ENCODE data around the gene ZFAND3.
"Not testable (repeated sequence)": the region's sequence is repeated elsewhere in the genome, so short reads cannot be mapped to it uniquely, and the experiment has no call there.

ZFAND3 gene

GRCh38 chr6:37992749-37993148 is 173.2 kb downstream of the ZFAND3 start:
- H3K4me3 ChIP-seq (ENCODE audit: low read depth, low read length), result no peak overlapping the region
- TF ChIP-seq, protein P1, sequence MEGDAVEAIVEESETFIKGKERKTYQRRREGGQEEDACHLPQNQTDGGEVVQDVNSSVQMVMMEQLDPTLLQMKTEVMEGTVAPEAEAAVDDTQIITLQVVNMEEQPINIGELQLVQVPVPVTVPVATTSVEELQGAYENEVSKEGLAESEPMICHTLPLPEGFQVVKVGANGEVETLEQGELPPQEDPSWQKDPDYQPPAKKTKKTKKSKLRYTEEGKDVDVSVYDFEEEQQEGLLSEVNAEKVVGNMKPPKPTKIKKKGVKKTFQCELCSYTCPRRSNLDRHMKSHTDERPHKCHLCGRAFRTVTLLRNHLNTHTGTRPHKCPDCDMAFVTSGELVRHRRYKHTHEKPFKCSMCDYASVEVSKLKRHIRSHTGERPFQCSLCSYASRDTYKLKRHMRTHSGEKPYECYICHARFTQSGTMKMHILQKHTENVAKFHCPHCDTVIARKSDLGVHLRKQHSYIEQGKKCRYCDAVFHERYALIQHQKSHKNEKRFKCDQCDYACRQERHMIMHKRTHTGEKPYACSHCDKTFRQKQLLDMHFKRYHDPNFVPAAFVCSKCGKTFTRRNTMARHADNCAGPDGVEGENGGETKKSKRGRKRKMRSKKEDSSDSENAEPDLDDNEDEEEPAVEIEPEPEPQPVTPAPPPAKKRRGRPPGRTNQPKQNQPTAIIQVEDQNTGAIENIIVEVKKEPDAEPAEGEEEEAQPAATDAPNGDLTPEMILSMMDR (IDR thresholded peaks at IDR 0.05; ENCODE audit: borderline replicate concordance, insufficient read depth, low read depth, low read length), result no peak

- not testable (repeated sequence) for H3K4me3 ChIP-seq (ENCODE audit: low read depth, low read length)
Observed at GRCh38 chr6:37993194-37993593, 173.7 kb downstream of the ZFAND3 start.

DNA sequence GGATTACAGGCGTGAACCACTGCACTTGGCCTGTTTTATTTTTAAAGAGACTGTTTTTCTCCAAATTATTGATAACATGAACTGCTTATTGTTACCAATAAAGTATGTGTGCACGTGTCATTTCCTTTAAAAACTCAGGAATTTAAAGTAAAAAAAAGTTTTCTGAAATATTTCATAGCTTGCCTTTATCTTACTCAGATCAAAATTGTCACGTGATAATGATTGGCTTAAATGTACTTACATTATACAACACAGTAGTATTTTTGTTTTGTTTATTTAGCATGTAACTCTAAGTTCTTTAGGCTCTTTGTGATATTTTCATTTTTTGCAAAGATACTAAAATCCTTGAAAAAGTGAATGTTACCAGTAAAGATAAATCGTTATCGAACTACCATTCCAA is 174.1 kb downstream of the ZFAND3 start:
- TF ChIP-seq, protein P1 (IDR thresholded peaks at IDR 0.05; ENCODE audit: borderline replicate concordance, insufficient read depth, low read depth, low read length), result no peak
- H3K4me3 ChIP-seq (ENCODE audit: low read depth, low read length), result no peak overlapping the region

DNA sequence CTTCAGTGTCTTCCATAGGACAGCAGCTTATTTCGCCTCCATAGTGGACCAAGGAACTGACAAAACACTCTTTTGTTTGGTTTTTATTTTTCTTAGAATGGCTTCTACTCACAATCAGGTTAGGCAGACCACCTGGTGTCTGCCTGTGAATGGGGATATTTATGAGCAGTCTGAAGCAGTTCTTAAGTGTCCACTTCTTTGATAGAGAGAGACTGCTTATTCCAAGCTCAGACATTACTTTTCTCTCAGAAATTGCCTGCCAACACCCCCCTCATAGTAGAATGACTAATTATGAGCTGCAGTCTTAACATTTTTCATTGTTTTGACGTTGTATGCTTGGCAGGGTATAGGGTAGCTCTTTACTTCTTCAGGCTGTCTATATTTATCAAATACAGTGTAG is 174.7 kb downstream of the ZFAND3 start:
- H3K4me3 ChIP-seq (ENCODE audit: low read depth, low read length), result no peak overlapping the region
- TF ChIP-seq, protein P1 (IDR thresholded peaks at IDR 0.05; ENCODE audit: borderline replicate concordance, insufficient read depth, low read depth, low read length), result no peak

DNA sequence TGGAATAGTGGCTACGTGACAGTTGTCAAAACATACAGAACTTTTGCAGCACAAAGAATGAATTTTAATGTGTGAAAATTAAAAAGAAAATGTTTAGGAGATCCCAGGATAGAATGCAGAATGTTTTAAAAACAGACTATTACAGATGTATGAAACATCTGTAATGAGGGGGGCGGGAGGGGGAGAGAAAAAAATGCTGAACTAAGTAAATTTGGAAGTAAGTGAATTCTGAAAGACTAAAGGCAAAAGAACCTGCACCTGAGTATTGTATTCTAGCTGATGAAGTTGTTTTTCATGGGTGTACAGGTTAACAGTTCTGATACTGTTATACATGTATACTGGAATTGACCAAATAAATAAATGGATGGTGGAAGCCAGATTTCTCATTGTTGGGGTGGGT is 178.8 kb downstream of the ZFAND3 start:
- no peak overlapping the region for H3K4me3 ChIP-seq (ENCODE audit: low read depth, low read length)
- TF ChIP-seq, protein P1 (IDR thresholded peaks at IDR 0.05; ENCODE audit: borderline replicate concordance, insufficient read depth, low read depth, low read length), result no peak

- no peak overlapping the region for H3K4me3 ChIP-seq (ENCODE audit: low read depth, low read length)
- TF ChIP-seq, protein P1 (IDR thresholded peaks at IDR 0.05; ENCODE audit: borderline replicate concordance, insufficient read depth, low read depth, low read length), result no peak
Observed at GRCh38 chr6:38001386-38001785, 181.9 kb downstream of the ZFAND3 start.

GRCh38 chr6:38004908-38005307 is 185.4 kb downstream of the ZFAND3 start:
- TF ChIP-seq, protein P1 (IDR thresholded peaks at IDR 0.05; ENCODE audit: borderline replicate concordance, insufficient read depth, low read depth, low read length), result no peak
- no peak overlapping the region for H3K4me3 ChIP-seq (ENCODE audit: low read depth, low read length)

DNA sequence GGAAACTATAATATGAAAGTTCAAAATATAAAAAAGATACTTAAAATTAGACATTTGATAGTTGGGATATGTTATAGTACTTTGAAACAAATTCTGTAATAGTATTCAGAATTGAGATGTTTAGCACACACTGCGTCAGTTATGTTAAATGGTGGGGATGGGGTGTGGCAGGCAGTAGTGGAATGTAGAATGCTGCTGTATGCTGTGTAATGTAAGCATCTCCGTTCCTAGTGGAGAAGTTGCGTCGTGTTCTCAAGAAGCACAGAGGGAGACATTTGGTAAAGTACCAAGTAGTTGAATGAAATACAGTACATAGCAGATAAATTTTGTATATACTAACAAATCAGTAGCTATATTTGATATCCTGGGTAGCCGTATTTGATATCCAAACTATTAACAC is 192.4 kb downstream of the ZFAND3 start:
- no peak overlapping the region for H3K4me3 ChIP-seq (ENCODE audit: low read depth, low read length)
- TF ChIP-seq, protein P1 (IDR thresholded peaks at IDR 0.05; ENCODE audit: borderline replicate concordance, insufficient read depth, low read depth, low read length), result no peak
